ENCODE results near the gene ACACB. TPM values are rescaled to one million over a fixed set of nuclear protein-coding genes. Genes with fewer than 3 reads are reported as not detected.

The ACACB gene
- total and polyA plus RNA-seq, 7 donors, result 5.3 to 295 (median 116) TPM

DNA sequence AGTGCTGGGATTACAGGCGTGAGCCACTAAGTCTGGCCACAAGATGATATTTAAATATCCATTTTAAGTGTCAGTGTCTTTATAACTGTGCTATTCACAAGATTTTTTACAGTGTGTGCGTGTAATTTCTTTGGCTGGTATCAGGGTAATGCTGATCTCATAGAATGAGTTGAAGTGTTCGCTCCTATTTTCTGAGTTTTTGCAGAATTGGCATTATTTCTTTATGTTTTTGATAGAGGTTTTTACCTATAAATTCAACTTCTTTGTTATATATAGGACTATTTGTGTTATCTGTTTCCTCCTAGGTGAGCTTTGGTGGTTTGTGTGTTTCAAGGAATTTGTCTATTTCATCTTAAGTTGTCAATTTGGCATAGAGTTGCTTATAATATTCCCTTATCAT is 147.1 kb downstream of the ACACB start:
- Histone ChIP-seq H3K4me3 (no peak overlapping the region), H3K27ac (no peak overlapping the region), H3K27me3 (no peaks in the 10 kb centered on the region), H3K4me1 (peaks cover 0 to 25% (median 18%) of the 10 kb centered on the region in 4 donors), H3K36me3 (peaks cover 53 to 97% (median 61%) of the 10 kb centered on the region in 4 donors), H3K9me3 (no peaks in the 10 kb centered on the region)
- no peak for DNase-seq
- intact Hi-C loops (cut with DNase I), result no loop called here
- WGBS, 2 donors, result 95 to 96% methylated on average over 3 of the region's 3 CpGs
- TF ChIP-seq POLR2AphosphoS5 (IDR thresholded peaks at IDR 0.05) (no peak), POLR2A (IDR thresholded peaks at IDR 0.05) (no peak), EP300 (IDR thresholded peaks at IDR 0.05) (no peak)
- TF ChIP-seq, protein P1, sequence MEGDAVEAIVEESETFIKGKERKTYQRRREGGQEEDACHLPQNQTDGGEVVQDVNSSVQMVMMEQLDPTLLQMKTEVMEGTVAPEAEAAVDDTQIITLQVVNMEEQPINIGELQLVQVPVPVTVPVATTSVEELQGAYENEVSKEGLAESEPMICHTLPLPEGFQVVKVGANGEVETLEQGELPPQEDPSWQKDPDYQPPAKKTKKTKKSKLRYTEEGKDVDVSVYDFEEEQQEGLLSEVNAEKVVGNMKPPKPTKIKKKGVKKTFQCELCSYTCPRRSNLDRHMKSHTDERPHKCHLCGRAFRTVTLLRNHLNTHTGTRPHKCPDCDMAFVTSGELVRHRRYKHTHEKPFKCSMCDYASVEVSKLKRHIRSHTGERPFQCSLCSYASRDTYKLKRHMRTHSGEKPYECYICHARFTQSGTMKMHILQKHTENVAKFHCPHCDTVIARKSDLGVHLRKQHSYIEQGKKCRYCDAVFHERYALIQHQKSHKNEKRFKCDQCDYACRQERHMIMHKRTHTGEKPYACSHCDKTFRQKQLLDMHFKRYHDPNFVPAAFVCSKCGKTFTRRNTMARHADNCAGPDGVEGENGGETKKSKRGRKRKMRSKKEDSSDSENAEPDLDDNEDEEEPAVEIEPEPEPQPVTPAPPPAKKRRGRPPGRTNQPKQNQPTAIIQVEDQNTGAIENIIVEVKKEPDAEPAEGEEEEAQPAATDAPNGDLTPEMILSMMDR (IDR thresholded peaks at IDR 0.05), result no peak

DNA sequence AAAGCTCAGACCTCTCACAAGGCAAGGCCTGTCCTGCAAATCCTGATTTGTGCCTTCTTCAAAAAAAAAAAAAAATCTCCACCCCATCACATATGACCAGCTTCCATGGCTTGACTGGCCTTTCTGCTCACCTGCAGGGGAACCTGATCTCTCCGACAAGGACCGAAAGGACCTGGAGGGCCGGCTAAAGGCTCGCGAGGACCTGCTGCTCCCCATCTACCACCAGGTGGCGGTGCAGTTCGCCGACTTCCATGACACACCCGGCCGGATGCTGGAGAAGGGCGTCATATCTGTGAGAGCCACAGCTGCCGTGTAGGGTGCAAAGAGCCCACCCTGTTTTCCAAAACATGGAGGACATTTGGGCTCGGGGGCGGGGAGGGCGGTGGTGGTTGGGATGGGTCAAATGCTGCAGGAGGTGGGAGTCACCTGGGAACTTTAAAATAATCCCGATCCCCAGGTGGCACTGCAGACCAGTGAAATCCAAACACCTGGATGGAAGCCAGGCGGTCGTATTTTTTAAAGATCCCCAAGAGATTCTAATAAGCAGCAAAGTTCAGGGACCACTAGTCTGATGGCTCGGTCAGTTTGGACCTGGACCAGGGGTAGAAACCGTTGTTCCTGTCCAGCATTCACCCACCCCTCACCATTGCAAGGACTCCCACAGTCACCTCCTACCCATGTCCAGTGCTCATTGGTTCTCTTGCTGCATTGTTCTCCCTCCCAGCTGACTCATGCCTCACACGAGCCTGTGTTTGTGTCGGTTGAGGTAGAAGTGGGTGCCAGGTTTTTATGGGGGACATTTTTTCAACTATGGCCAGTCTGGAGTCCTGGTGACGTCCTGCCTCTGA is 147.9 kb downstream of the ACACB start:
- intact Hi-C loops (cut with DNase I), result loop anchor here (1.0 kb wide), 1 partner anchor 121 kb away; no protein-coding TSS in a partner anchor
- peaks cover 45 to 90% (median 53%) of the 10 kb centered on the region in 4 donors for H3K36me3 ChIP-seq
- H3K27ac ChIP-seq, result peak overlapping the region; percentile 46 to 61 (median 58)
- H3K27me3 ChIP-seq, result no peaks in the 10 kb centered on the region
- peak; percentile 90 for DNase-seq
- H3K9me3 ChIP-seq, result no peaks in the 10 kb centered on the region
- peaks cover 0 to 28% (median 19%) of the 10 kb centered on the region in 4 donors for H3K4me1 ChIP-seq
- peak in 2 of 4 donors; percentile 8 to 35 for TF ChIP-seq POLR2AphosphoS5 (IDR thresholded peaks at IDR 0.05)
- TF ChIP-seq, protein P1 (IDR thresholded peaks at IDR 0.05), result peak; percentile 73 to 93 (median 81)
- TF ChIP-seq POLR2A (IDR thresholded peaks at IDR 0.05), result no peak
- H3K4me3 ChIP-seq, result no peak overlapping the region
- 40 to 63% methylated on average over 23 of the region's 23 CpGs for WGBS, 2 donors

DNA sequence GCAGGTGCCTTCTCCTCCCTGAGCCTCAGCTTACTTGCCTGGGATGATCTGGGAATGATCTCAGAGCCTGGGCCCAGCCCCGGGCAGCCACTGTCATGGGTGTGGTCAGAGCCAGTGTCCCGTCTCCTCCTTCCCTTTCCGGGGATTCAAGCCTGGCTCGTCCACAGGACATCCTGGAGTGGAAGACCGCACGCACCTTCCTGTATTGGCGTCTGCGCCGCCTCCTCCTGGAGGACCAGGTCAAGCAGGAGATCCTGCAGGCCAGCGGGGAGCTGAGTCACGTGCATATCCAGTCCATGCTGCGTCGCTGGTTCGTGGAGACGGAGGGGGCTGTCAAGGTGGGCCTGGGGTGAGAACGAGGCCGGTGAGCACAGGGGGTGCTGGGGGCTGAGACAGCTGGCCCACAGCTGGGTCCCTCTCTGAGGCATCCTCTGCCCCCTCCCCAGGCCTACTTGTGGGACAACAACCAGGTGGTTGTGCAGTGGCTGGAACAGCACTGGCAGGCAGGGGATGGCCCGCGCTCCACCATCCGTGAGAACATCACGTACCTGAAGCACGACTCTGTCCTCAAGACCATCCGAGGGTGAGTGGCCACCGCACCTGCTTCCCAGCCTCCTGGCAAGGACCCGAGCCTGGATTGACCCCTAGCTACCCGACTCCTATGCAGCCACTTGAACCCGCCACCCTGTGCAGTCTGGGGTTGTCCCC is 148.7 kb downstream of the ACACB start:
- H3K36me3 ChIP-seq, result peaks cover 37 to 83% (median 49%) of the 10 kb centered on the region in 4 donors
- no peak for DNase-seq

DNA sequence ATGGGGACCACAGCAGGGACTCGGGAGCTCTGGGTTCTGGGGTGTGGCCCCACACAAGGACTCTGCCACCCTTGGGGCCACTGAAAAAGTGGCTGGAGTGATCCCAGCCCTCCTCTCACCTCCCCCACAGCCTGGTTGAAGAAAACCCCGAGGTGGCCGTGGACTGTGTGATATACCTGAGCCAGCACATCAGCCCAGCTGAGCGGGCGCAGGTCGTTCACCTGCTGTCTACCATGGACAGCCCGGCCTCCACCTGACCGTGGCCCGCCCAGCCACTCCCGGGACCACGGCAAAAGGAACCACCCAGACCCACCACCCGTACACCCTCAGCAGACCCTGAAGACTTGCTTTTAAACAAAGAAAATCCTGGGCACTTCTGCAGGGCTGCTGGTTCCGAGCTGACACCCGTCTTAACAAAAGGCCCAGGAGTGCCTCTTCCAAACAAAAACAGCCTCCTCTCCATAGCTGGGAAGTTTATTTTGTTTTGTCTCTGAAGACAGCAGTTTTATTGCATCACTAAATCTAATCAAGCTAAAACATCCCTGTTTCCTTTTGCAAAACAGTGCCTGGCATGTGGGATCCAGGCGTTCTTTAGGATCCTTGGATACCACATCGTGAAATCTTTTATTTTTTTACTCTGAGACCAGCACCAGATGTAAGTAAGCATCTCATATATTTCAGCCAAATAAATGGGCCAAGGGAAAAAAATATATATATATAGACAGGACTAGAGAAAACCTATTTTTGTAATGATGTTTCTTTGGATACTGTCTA is 149.9 kb downstream of the ACACB start:
- TF ChIP-seq POLR2A (IDR thresholded peaks at IDR 0.05), result no peak
- TF ChIP-seq POLR2AphosphoS5 (IDR thresholded peaks at IDR 0.05), result peak in 2 of 4 donors; percentile 16 to 36
- no peak for DNase-seq
- intact Hi-C loops (cut with DNase I), result no loop called here
- peak overlapping the region in 3 of 4 donors; percentile 56 to 61 (median 60) for H3K27ac ChIP-seq
- peaks cover 0 to 36% (median 20%) of the 10 kb centered on the region in 4 donors for H3K4me1 ChIP-seq
- no peak overlapping the region for H3K4me3 ChIP-seq
- no peaks in the 10 kb centered on the region for H3K9me3 ChIP-seq
- H3K36me3 ChIP-seq, result peaks cover 25 to 76% (median 41%) of the 10 kb centered on the region in 4 donors
- no peaks in the 10 kb centered on the region for H3K27me3 ChIP-seq
- WGBS, 2 donors, result 83 to 86% methylated on average over 16 of the region's 16 CpGs

More for the DNA sequence above, 148.7 kb downstream of the ACACB start:
- WGBS, 2 donors, result 94 to 95% methylated on average over 27 of the region's 27 CpGs
- H3K27me3 ChIP-seq, result no peaks in the 10 kb centered on the region
- H3K9me3 ChIP-seq, result no peaks in the 10 kb centered on the region
- no peak for TF ChIP-seq POLR2A (IDR thresholded peaks at IDR 0.05)
- TF ChIP-seq, protein P1 (IDR thresholded peaks at IDR 0.05), result no peak
- no peak for TF ChIP-seq POLR2AphosphoS5 (IDR thresholded peaks at IDR 0.05)
- no peak for TF ChIP-seq EP300 (IDR thresholded peaks at IDR 0.05)
- H3K27ac ChIP-seq, result peak overlapping the region; percentile 46 to 61 (median 58)
- peaks cover 0 to 36% (median 20%) of the 10 kb centered on the region in 4 donors for H3K4me1 ChIP-seq
- intact Hi-C loops (cut with DNase I), result loop anchor here (1.0 kb wide), 1 partner anchor 120 kb away; no protein-coding TSS in a partner anchor
- H3K4me3 ChIP-seq, result no peak overlapping the region
